CD14-positive monocyte (primary cell): ENCODE results near the gene SLC1A2. TPM values are rescaled to one million over a fixed set of nuclear protein-coding genes. Genes with fewer than 3 reads are reported as not detected.

ENCODE experiments used
- DNase-seq, 3 donors: peaks; one replicate each; pipeline ENCODE4 v3.0.0-alpha.2; 2011 to 2022
- H2AFZ ChIP-seq: 2 replicates; pipeline ENCODE4 v1.6.0; 2012; ENCODE audit warnings: mild to moderate bottlenecking, low read depth, low read length, inconsistent platforms; ENCODE audit not compliant: insufficient read depth, poor library complexity, severe bottlenecking
- H3K27ac ChIP-seq, 2 donors: 1 replicate in 1 of 2; 2 replicates in 1 of 2; pipeline ENCODE4 v1.5.1; 2012 to 2013; ENCODE audit warnings: low read length in 2 of 2, control low read depth in 1 of 2, inconsistent platforms in 1 of 2, low read depth in 1 of 2, mild to moderate bottlenecking in 1 of 2
- H3K27me3 ChIP-seq, 2 donors: one replicate each; pipeline versions ENCODE4 v1.6.0 to v1.6.1; 2011 to 2013; ENCODE audit warnings: low read length in 2 of 2; ENCODE audit not compliant: control insufficient read depth in 2 of 2, insufficient read depth in 2 of 2
- H3K36me3 ChIP-seq, 2 donors: replicated peaks in 1 of 2; 1 replicate in 1 of 2; 2 replicates in 1 of 2; pipeline versions ENCODE4 v1.5.1 to v1.6.1; 2012 to 2013; ENCODE audit warnings: low read length in 2 of 2, control low read depth in 1 of 2, inconsistent platforms in 1 of 2, mild to moderate bottlenecking in 1 of 2; ENCODE audit not compliant: insufficient read depth in 2 of 2, control insufficient read depth in 1 of 2
- H3K4me1 ChIP-seq, 2 donors: 1 replicate in 1 of 2; 2 replicates in 1 of 2; pipeline versions ENCODE4 v1.5.1 to v1.6.1; 2012 to 2013; ENCODE audit warnings: low read length in 2 of 2, control low read depth in 1 of 2, inconsistent platforms in 1 of 2, mild to moderate bottlenecking in 1 of 2, moderate library complexity in 1 of 2; ENCODE audit not compliant: insufficient read depth in 2 of 2, control insufficient read depth in 1 of 2
- H3K4me2 ChIP-seq: replicated peaks from 2 replicates; pipeline ENCODE3; 2012; ENCODE audit warnings: low read length, moderate library complexity, mild to moderate bottlenecking; ENCODE audit not compliant: poor library complexity, severe bottlenecking; ENCODE audit errors: extremely low read depth
- H3K4me3 ChIP-seq, 3 experiments: fragments of 200-600 bp in 1 of 3; sonication (generic) in 1 of 3; replicated peaks in 1 of 3; 1 replicate in 2 of 3; 2 replicates in 1 of 3; pipeline ENCODE4 v1.5.1; 2011 to 2013; ENCODE audit warnings: low read length in 3 of 3, mild to moderate bottlenecking in 3 of 3, control low read depth in 2 of 3, low read depth in 2 of 3, inconsistent platforms in 1 of 3, moderate library complexity in 1 of 3
- H3K79me2 ChIP-seq: 2 replicates; pipeline ENCODE4 v1.6.0; 2012; ENCODE audit warnings: mild to moderate bottlenecking, control low read depth, inconsistent platforms, low read length, moderate library complexity; ENCODE audit not compliant: insufficient read depth
- H3K9ac ChIP-seq: 2 replicates; pipeline ENCODE4 v1.6.0; 2017; ENCODE audit warnings: low read length, mild to moderate bottlenecking; ENCODE audit not compliant: insufficient read depth, poor library complexity, severe bottlenecking
- H3K9me3 ChIP-seq, 2 donors: replicated peaks in 1 of 2; 1 replicate in 1 of 2; 2 replicates in 1 of 2; pipeline versions ENCODE4 v1.5.1 to v1.6.1; 2012 to 2013; ENCODE audit warnings: low read length in 2 of 2, control low read depth in 1 of 2; ENCODE audit not compliant: control insufficient read depth in 1 of 2, insufficient read depth in 1 of 2
- H4K20me1 ChIP-seq: 2 replicates; pipeline ENCODE4 v1.6.0; 2012; ENCODE audit warnings: mild to moderate bottlenecking, low read length, control low read depth, moderate library complexity; ENCODE audit not compliant: insufficient read depth
- H3K27ac Mint-ChIP-seq, 7 donors: one replicate each; pipeline ENCODE4 v1.8.0; 2020; ENCODE audit warnings: mild to moderate bottlenecking in 7 of 7, mixed read lengths in 7 of 7, moderate library complexity in 6 of 7, inconsistent platforms in 2 of 7
- H3K27me3 Mint-ChIP-seq, 3 donors: one replicate each; pipeline ENCODE4 v1.8.0; 2021 to 2022; ENCODE audit warnings: low read depth in 3 of 3, mild to moderate bottlenecking in 3 of 3, mixed read lengths in 3 of 3, moderate library complexity in 3 of 3, inconsistent platforms in 1 of 3
- H3K36me3 Mint-ChIP-seq, 2 donors: one replicate each; pipeline ENCODE4 v1.8.0; 2020; ENCODE audit warnings: mixed read lengths in 2 of 2, inconsistent platforms in 1 of 2, mild to moderate bottlenecking in 1 of 2
- H3K4me1 Mint-ChIP-seq: one replicate; pipeline ENCODE4 v1.8.0; 2020; ENCODE audit warnings: mild to moderate bottlenecking, mixed read lengths
- H3K4me3 Mint-ChIP-seq, 2 donors: one replicate each; pipeline ENCODE4 v1.8.0; 2020; ENCODE audit warnings: mild to moderate bottlenecking in 2 of 2, mixed read lengths in 2 of 2, moderate library complexity in 1 of 2
- H3K9me3 Mint-ChIP-seq, 7 donors: one replicate each; pipeline ENCODE4 v1.8.0; 2020 to 2022; ENCODE audit warnings: mixed read lengths in 7 of 7, mild to moderate bottlenecking in 6 of 7, moderate library complexity in 6 of 7, inconsistent platforms in 2 of 7
- CTCF ChIP-seq: fragments of 200-600 bp; IDR thresholded peaks from one replicate; pipeline ENCODE4 v1.8.0; 2022; ENCODE audit warnings: antibody characterized with exemption, mild to moderate bottlenecking
- WGBS: methylation state at CpG from one replicate; pipeline ENCODE4 v1.1.5; 2013; ENCODE audit warnings: missing lambda C conversion rate; ENCODE audit not compliant: insufficient coverage; 5-methylcytosine and 5-hydroxymethylcytosine counted together
- intact Hi-C, 2 donors: fragments of 100-400 bp; cut with micrococcal nuclease; formaldehyde crosslinking; loops; one replicate each; pipeline versions ENCODE4 v1.15.0 to v1.15.1; 2023
- polyA plus RNA-seq, 3 donors: library from polyadenylated mRNA; depleted of rRNA in 1 of 3; unstranded in 2 of 3; stranded (reverse) in 1 of 3; fragments of 300-500 nt in 2 of 3; fragments of >200 nt in 1 of 3; fragmentation: Illumina TruSeq in 2 of 3; gene quantifications; 1 replicate in 2 of 3; 2 replicates in 1 of 3; pipeline ENCODE4 v1.2.3, GENCODE V29; 2012 to 2021

Gene SLC1A2
- polyA plus RNA-seq, 3 donors, result 0.07 TPM; not detected in 2

GRCh38 chr11:35208795-35209194 lies 210.6 kb downstream of the SLC1A2 start:
- H3K9ac ChIP-seq, result no peak overlapping the region
- no peak overlapping the region for H2AFZ ChIP-seq
- 33% methylated on average over 1 of the region's 4 CpGs for WGBS
- no peak overlapping the region for H3K4me3 Mint-ChIP-seq
- H3K4me3 ChIP-seq, result no peak overlapping the region
- peak overlapping the region in 1 of 2 donors; percentile 58 for H3K27ac ChIP-seq
- DNase-seq, result no peak
- no peak overlapping the region for H3K4me2 ChIP-seq
- H3K27me3 ChIP-seq, result no peaks in the 10 kb centered on the region
- H3K79me2 ChIP-seq, result peaks cover 36% of the 10 kb centered on the region
- peaks cover 48 to 73% of the 10 kb centered on the region in 2 donors for H3K36me3 ChIP-seq
- H3K9me3 Mint-ChIP-seq, result peaks cover 0 to 6% (median 0%) of the 10 kb centered on the region in 7 donors
- no peaks in the 10 kb centered on the region for H3K9me3 ChIP-seq
- H3K4me1 Mint-ChIP-seq, result peaks cover 52% of the 10 kb centered on the region
- H3K4me1 ChIP-seq, result peaks cover 28 to 53% of the 10 kb centered on the region in 2 donors
- peak overlapping the region in 3 of 7 donors; percentile 9 to 48 (median 24) for H3K27ac Mint-ChIP-seq
- H3K36me3 Mint-ChIP-seq, result peaks cover 81 to 86% of the 10 kb centered on the region in 2 donors
- H3K27me3 Mint-ChIP-seq, result no peaks in the 10 kb centered on the region
- no peaks in the 10 kb centered on the region for H4K20me1 ChIP-seq
- intact Hi-C loops, result no loop called here
- no peak for TF ChIP-seq CTCF

GRCh38 chr11:35207471-35208403 lies 211.6 kb downstream of the SLC1A2 start:
- H3K4me1 ChIP-seq, result peaks cover 18 to 43% of the 10 kb centered on the region in 2 donors
- TF ChIP-seq CTCF, result no peak
- H3K27me3 ChIP-seq, result no peaks in the 10 kb centered on the region
- H3K4me3 Mint-ChIP-seq, result no peak overlapping the region
- H4K20me1 ChIP-seq, result peaks cover 7% of the 10 kb centered on the region
- peaks cover 0 to 6% (median 0%) of the 10 kb centered on the region in 7 donors for H3K9me3 Mint-ChIP-seq
- H3K36me3 Mint-ChIP-seq, result peaks cover 84 to 86% of the 10 kb centered on the region in 2 donors
- H3K27ac Mint-ChIP-seq, result peak overlapping the region in 1 of 7 donors; percentile 28
- no peak overlapping the region for H3K9ac ChIP-seq
- DNase-seq, result no peak
- H3K4me1 Mint-ChIP-seq, result peaks cover 42% of the 10 kb centered on the region
- no peaks in the 10 kb centered on the region for H3K9me3 ChIP-seq
- intact Hi-C loops, result no loop called here
- WGBS, result no CpG with 5 or more reads among the region's 10 CpGs
- no peaks in the 10 kb centered on the region for H3K27me3 Mint-ChIP-seq
- peaks cover 49 to 84% of the 10 kb centered on the region in 2 donors for H3K36me3 ChIP-seq
- H3K4me3 ChIP-seq, result no peak overlapping the region
- peaks cover 35% of the 10 kb centered on the region for H3K79me2 ChIP-seq
- no peak overlapping the region for H2AFZ ChIP-seq
- H3K27ac ChIP-seq, result peak overlapping the region in 1 of 2 donors; percentile 3
- no peak overlapping the region for H3K4me2 ChIP-seq
